Peyer's patch (tissue), 4 donors: ENCODE measurements around the gene FBLL1. TPM values are rescaled to one million over a fixed set of nuclear protein-coding genes. Genes with fewer than 3 reads are reported as not detected.
A peak's percentile ranks its signal among the peaks of the same experiment; 100 is the strongest.

Source experiments
- DNase-seq, 3 donors: peaks; one replicate each; pipeline ENCODE4 v3.0.0-alpha.2; 2017 to 2019
- H3K27ac ChIP-seq, 4 donors: fragments of 200-600 bp; sonication (generic); one replicate each; pipeline ENCODE4 v1.5.1; 2016 to 2019
- H3K27me3 ChIP-seq, 2 donors: fragments of 200-600 bp; sonication (generic); one replicate each; pipeline ENCODE4 v1.5.1; 2019
- H3K36me3 ChIP-seq, 3 donors: fragments of 200-600 bp; sonication (generic); one replicate each; pipeline ENCODE4 v1.5.1; 2016 to 2019
- H3K4me1 ChIP-seq, 4 donors: fragments of 200-600 bp; sonication (generic); one replicate each; pipeline ENCODE4 v1.5.1; 2016 to 2019
- H3K4me3 ChIP-seq, 4 donors: fragments of 200-600 bp; sonication (generic); 1 replicate in 3 of 4; 2 replicates in 1 of 4; pipeline ENCODE4 v1.5.1; 2016 to 2019; ENCODE audit warnings: mild to moderate bottlenecking in 1 of 4
- H3K9me3 ChIP-seq, 4 donors: fragments of 200-600 bp; sonication (generic); one replicate each; pipeline ENCODE4 v1.5.1; 2016 to 2019; ENCODE audit warnings: mild to moderate bottlenecking in 1 of 4
- CTCF ChIP-seq, 6 experiments: fragments of 450-650 bp in 4 of 6; fragments of 200-600 bp in 2 of 6; sonication (generic) in 1 of 6; IDR thresholded peaks; one replicate each; pipeline ENCODE4 v1.5.1; 2017 to 2019; ENCODE audit warnings: antibody characterized with exemption in 6 of 6, mild to moderate bottlenecking in 3 of 6, moderate library complexity in 1 of 6
- POLR2A ChIP-seq, 2 donors: fragments of 450-650 bp; IDR thresholded peaks; one replicate each; pipeline ENCODE4 v1.5.1; 2017; ENCODE audit warnings: antibody characterized with exemption in 2 of 2, mild to moderate bottlenecking in 2 of 2, moderate library complexity in 2 of 2
- total RNA-seq, 4 donors: library from RNA; depleted of rRNA; stranded (reverse); fragments of >200 nt; gene quantifications; one replicate each; pipeline ENCODE4 v1.1.0, GENCODE V29; 2016

Gene FBLL1
- total RNA-seq, 4 donors from 2014 or later, result 1.8 to 1.9 TPM; not detected in 2

DNA sequence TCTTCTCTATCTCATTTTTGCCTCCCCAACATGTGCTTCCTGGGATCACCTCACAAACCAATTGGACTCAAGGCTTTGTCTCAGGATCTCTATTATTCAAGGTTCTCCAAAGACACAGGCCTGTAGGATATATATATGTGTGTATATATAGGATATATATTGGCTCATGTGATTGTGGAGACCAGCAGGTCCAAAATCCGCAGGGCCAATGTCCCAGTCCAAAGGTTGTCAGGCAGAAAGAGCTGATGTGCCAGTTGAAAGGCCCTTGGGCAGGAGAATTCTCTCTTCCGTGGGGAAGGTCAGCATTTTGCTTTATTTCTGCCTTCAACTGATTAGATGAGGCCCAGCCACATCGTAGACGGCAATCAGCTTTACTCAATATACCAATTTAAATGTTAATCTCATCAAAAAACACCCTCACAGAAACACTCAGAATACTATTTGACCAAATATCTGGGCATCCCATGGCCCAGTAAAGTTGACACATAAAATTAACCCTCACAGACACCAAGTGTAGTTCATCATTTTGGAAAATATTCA lies 1.3 kb upstream of the FBLL1 start:
- Histone ChIP-seq H3K9me3 (no peaks in the 10 kb centered on the region), H3K4me3 (no peak overlapping the region), H3K36me3 (no peaks in the 10 kb centered on the region), H3K4me1 (peaks cover 0 to 8% (median 0%) of the 10 kb centered on the region in 4 donors), H3K27me3 (peaks cover 0 to 11% of the 10 kb centered on the region in 2 donors), H3K27ac (no peak overlapping the region)
- peak in 1 of 3 donors; percentile 56 for DNase-seq
- TF ChIP-seq CTCF (IDR thresholded peaks at IDR 0.05) (no peak), POLR2A (IDR thresholded peaks at IDR 0.05) (no peak)

DNA sequence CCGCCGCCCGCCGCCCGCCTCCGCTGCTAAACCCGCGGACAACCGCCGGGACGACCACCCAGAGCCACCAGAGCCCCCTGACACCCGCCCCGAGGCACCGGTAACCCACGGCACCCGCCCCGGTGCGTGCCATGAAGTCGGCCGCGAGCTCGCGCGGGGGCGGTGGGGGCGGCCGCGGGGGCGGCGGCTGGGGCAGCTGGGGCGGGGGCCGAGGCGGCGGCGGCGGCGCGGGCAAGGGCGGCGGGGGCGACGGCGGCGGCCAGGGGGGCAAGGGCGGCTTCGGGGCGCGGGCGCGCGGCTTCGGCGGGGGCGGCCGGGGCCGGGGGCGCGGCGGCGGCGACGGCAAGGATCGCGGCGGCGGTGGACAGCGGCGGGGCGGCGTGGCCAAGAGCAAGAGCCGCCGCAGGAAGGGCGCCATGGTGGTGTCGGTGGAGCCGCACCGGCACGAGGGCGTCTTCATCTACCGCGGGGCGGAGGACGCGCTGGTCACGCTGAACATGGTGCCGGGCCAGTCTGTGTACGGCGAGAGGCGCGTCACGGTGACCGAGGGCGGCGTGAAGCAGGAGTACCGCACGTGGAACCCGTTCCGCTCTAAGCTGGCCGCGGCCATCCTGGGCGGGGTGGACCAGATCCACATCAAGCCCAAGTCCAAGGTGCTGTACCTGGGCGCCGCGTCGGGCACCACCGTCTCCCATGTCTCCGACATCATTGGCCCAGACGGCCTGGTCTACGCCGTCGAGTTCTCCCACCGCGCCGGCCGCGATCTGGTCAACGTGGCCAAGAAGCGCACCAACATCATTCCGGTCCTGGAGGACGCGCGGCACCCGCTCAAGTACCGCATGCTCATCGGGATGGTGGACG lies 499 bp downstream of the FBLL1 start:
- Histone ChIP-seq H3K36me3 (no peaks in the 10 kb centered on the region), H3K27me3 (peaks cover 0 to 11% of the 10 kb centered on the region in 2 donors), H3K27ac (no peak overlapping the region), H3K9me3 (no peaks in the 10 kb centered on the region), H3K4me3 (peak overlapping the region in 3 of 4 donors; percentile 32 to 47 (median 46)), H3K4me1 (peaks cover 0 to 8% (median 0%) of the 10 kb centered on the region in 4 donors)
- TF ChIP-seq POLR2A (IDR thresholded peaks at IDR 0.05), result no peak
- no peak for TF ChIP-seq CTCF (IDR thresholded peaks at IDR 0.05)
- no peak for DNase-seq

DNA sequence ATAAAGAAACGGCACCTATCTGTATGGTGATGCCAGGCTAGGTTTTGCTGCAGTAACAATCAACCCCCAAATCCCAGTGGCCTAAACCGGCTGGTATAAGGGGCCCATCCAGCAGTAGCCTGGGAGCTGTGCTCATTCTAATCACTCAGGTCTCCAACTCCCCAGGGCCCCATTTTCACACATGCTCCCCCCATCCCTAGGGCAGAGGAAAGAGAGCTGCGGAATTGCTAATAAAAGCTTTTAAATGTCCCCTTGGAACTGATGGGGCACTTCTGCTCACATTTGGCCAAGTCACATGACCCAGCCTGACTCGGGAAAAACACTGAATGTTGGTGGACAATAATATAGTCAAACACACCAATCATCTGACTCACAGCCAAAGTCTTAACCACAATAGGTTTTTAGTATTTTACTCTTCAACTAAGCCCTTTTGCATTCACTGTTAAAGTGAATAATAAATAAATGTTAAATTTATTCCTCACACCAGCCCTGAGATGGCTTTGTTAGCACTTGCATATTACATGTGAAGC lies 1.6 kb downstream of the FBLL1 start:
- peaks cover 0 to 11% of the 10 kb centered on the region in 2 donors for H3K27me3 ChIP-seq
- H3K27ac ChIP-seq, result no peak overlapping the region
- no peak for DNase-seq
- H3K9me3 ChIP-seq, result no peaks in the 10 kb centered on the region
- no peaks in the 10 kb centered on the region for H3K36me3 ChIP-seq
- no peak overlapping the region for H3K4me3 ChIP-seq
- H3K4me1 ChIP-seq, result peaks cover 0 to 8% (median 0%) of the 10 kb centered on the region in 4 donors
- TF ChIP-seq POLR2A (IDR thresholded peaks at IDR 0.05) (no peak), CTCF (IDR thresholded peaks at IDR 0.05) (no peak)

- H3K4me1 ChIP-seq, result peaks cover 0 to 8% (median 0%) of the 10 kb centered on the region in 4 donors
- no peak overlapping the region for H3K4me3 ChIP-seq
- DNase-seq, result no peak
Observed at GRCh38 chr5:168531191-168531590, 2.1 kb downstream of the FBLL1 start.

More at GRCh38 chr5:168531191-168531590, 2.1 kb downstream of the FBLL1 start:
- TF ChIP-seq POLR2A (IDR thresholded peaks at IDR 0.05), result no peak
- no peak for TF ChIP-seq CTCF (IDR thresholded peaks at IDR 0.05)
- H3K9me3 ChIP-seq, result no peaks in the 10 kb centered on the region
- no peak overlapping the region for H3K27ac ChIP-seq
- H3K27me3 ChIP-seq, result peaks cover 0 to 11% of the 10 kb centered on the region in 2 donors
- no peaks in the 10 kb centered on the region for H3K36me3 ChIP-seq
